Endothelial cell of umbilical vein (primary cell): ENCODE results near the gene MKKS. TPM values are rescaled to one million over a fixed set of nuclear protein-coding genes. Genes with fewer than 3 reads are reported as not detected.

Experiments used
- BruUV-seq: library from RNA; stranded (reverse); fragments of 400-500 nt; replicated peaks from 2 replicates; lab custom pipeline; 2021; lab: Mats Ljungman, UMichigan
- CTCF ChIA-PET: fragments of 300-600, 350-600 bp; sonication (Branson Sonifier 250); formaldehyde crosslinking; loops from one replicate; lab custom pipeline; 2021; ENCODE audit warnings: antibody characterized with exemption, inconsistent platforms; lab: Charles Lee
- POLR2A ChIA-PET: fragments of 300-600, 350-600 bp; sonication (Branson Sonifier 250); formaldehyde crosslinking; loops from one replicate; lab custom pipeline; 2021; ENCODE audit warnings: antibody characterized with exemption, inconsistent platforms; lab: Charles Lee
- DNase-seq: peaks from one replicate; pipeline ENCODE4 v3.0.0-alpha.2; 2011; ENCODE audit warnings: low read depth, low spot score
- FAIRE-seq: peaks from 2 replicates; lab custom pipeline; 2011; peaks lifted over from hg19 to GRCh38; lab: Jason Lieb, UNC
- H2AFZ ChIP-seq: 2 replicates; pipeline ENCODE4 v1.6.0; 2012; ENCODE audit warnings: low read depth, low read length, control low read depth, inconsistent platforms
- H3K27ac ChIP-seq: 2 replicates; pipeline ENCODE4 v1.5.1; 2011; ENCODE audit warnings: low read depth, mild to moderate bottlenecking, control low read depth, low read length, moderate library complexity; ENCODE audit not compliant: insufficient read depth
- H3K27me3 ChIP-seq, 2 experiments: 2 replicates each; pipeline versions ENCODE4 v1.6.0 to v1.6.1; 2011; ENCODE audit warnings: low read length in 2 of 2, mixed read lengths in 1 of 2; ENCODE audit not compliant: control insufficient read depth in 2 of 2, insufficient read depth in 2 of 2
- H3K36me3 ChIP-seq, 2 experiments: 2 replicates in 1 of 2; 3 replicates in 1 of 2; pipeline ENCODE4 v1.5.1; 2011; ENCODE audit warnings: low read length in 2 of 2, mild to moderate bottlenecking in 1 of 2, moderate library complexity in 1 of 2; ENCODE audit not compliant: control insufficient read depth in 2 of 2, insufficient read depth in 2 of 2; ENCODE audit errors: extremely low read depth in 1 of 2
- H3K4me1 ChIP-seq: 3 replicates; pipeline ENCODE4 v1.5.1; 2011; ENCODE audit warnings: mild to moderate bottlenecking, low read length; ENCODE audit not compliant: control insufficient read depth, insufficient read depth; ENCODE audit errors: extremely low read depth
- H3K4me2 ChIP-seq: 2 replicates; pipeline ENCODE4 v1.6.1; 2011; ENCODE audit warnings: low read length, control low read depth, mixed read lengths; ENCODE audit not compliant: insufficient read depth
- H3K4me3 ChIP-seq, 3 experiments: fragments of 200-600 bp in 1 of 3; sonication (generic), shearing (Covaris generic) in 1 of 3; replicated peaks in 1 of 3; 2 replicates each; pipeline ENCODE4 v1.5.1; 2011 to 2016; ENCODE audit warnings: control low read depth in 3 of 3, low read length in 3 of 3, mild to moderate bottlenecking in 2 of 3, inconsistent platforms in 1 of 3, low read depth in 1 of 3, moderate library complexity in 1 of 3; ENCODE audit not compliant: insufficient read depth in 1 of 3
- H3K79me2 ChIP-seq: 2 replicates; pipeline ENCODE4 v1.6.0; 2012; ENCODE audit warnings: low read length, inconsistent platforms; ENCODE audit not compliant: control insufficient read depth, insufficient read depth
- H3K9ac ChIP-seq: replicated peaks from 2 replicates; pipeline ENCODE3; 2011; ENCODE audit warnings: low read length, control low read depth; ENCODE audit not compliant: insufficient read depth; ENCODE audit errors: extremely low read depth
- H3K9me1 ChIP-seq: replicated peaks from 3 replicates; pipeline ENCODE4 v1.6.0; 2011; ENCODE audit warnings: mild to moderate bottlenecking, low read length; ENCODE audit not compliant: control insufficient read depth, insufficient read depth; ENCODE audit errors: extremely low read depth
- H3K9me3 ChIP-seq: replicated peaks from 2 replicates; pipeline ENCODE4 v1.5.1; 2012; ENCODE audit warnings: low read length, inconsistent platforms; ENCODE audit not compliant: control insufficient read depth, insufficient read depth
- H4K20me1 ChIP-seq: replicated peaks from 2 replicates; pipeline ENCODE3; 2011; ENCODE audit warnings: mild to moderate bottlenecking, low read length; ENCODE audit not compliant: control insufficient read depth, insufficient read depth; ENCODE audit errors: extremely low read depth
- CTCF ChIP-seq, 2 donors: IDR thresholded peaks; 1 replicate in 1 of 2; 2 replicates in 1 of 2; pipeline ENCODE4 v1.5.1; 2011; ENCODE audit warnings: low read length in 2 of 2, mild to moderate bottlenecking in 2 of 2, moderate library complexity in 2 of 2, control low read depth in 1 of 2, inconsistent platforms in 1 of 2, low read depth in 1 of 2; ENCODE audit not compliant: insufficient read depth in 1 of 2; ENCODE audit errors: extremely low read depth in 1 of 2
- EZH2 ChIP-seq: IDR thresholded peaks from 2 replicates; pipeline ENCODE4 v1.6.1; 2012; ENCODE audit warnings: borderline replicate concordance, low read depth, mild to moderate bottlenecking, moderate library complexity, low read length, inconsistent platforms; ENCODE audit not compliant: severe bottlenecking
- FOS ChIP-seq: IDR thresholded peaks from 2 replicates; pipeline ENCODE4 v1.6.1; 2011; ENCODE audit warnings: mild to moderate bottlenecking, low read length, moderate library complexity, borderline replicate concordance; ENCODE audit not compliant: insufficient read depth
- GATA2 ChIP-seq: IDR thresholded peaks from 2 replicates; pipeline ENCODE4 v1.7.0; 2011; ENCODE audit warnings: low read depth, mild to moderate bottlenecking, moderate library complexity, mixed read lengths, low read length; ENCODE audit not compliant: insufficient read length, insufficient read depth
- JUN ChIP-seq: IDR thresholded peaks from 2 replicates; pipeline ENCODE4 v1.6.1; 2011; ENCODE audit warnings: borderline replicate concordance, low read depth; ENCODE audit not compliant: insufficient read length, insufficient read depth
- MYC ChIP-seq: IDR thresholded peaks from one replicate; pipeline ENCODE4 v1.6.1; 2011; ENCODE audit warnings: mild to moderate bottlenecking, low read depth, low read length
- POLR2A ChIP-seq: IDR thresholded peaks from 2 replicates; pipeline ENCODE4 v1.6.1; 2012; ENCODE audit warnings: low read depth, mild to moderate bottlenecking, control low read depth, low read length
- POLR2AphosphoS5 ChIP-seq: IDR thresholded peaks from 2 replicates; pipeline ENCODE4 v1.6.1; 2012; ENCODE audit warnings: low read depth, mild to moderate bottlenecking, control low read depth, low read length, moderate library complexity; ENCODE audit not compliant: insufficient read depth
- dilution Hi-C: fragments of 300-500 bp; cut with MboI; formaldehyde crosslinking; loops from one replicate; pipeline ENCODE4 v1.15.0; 2019; ENCODE audit warnings: low sequenced_read_pairs; ENCODE audit not compliant: extremely low pct_ligation_motif_present
- intact Hi-C: fragments of 100-400 bp; cut with micrococcal nuclease; formaldehyde crosslinking; loops from one replicate; pipeline ENCODE4 v1.10.0; 2022
- polyA plus RNA-seq, 4 experiments: library from polyadenylated mRNA; depleted of rRNA in 3 of 4; stranded (reverse) in 3 of 4; unstranded in 1 of 4; fragments of >200 nt; gene quantifications; 2 replicates each; pipeline versions ENCODE4 v1.2.1 to v1.2.3, GENCODE V29; 2011 to 2012; ENCODE audit warnings: missing spikeins in 1 of 4
- total RNA-seq: library from RNA; stranded (reverse); gene quantifications from 2 replicates; pipeline ENCODE4 v1.2.3, GENCODE V29; 2021
- TF ChIP-seq, protein P1 (sequence below): IDR thresholded peaks from 2 replicates; pipeline ENCODE4 v1.6.1; 2011; ENCODE audit not compliant: insufficient read depth, insufficient read length

The MKKS gene
- total and polyA plus RNA-seq, 2 donors (not counting 3 experiments of a cell fraction or from before 2014, with no cell fraction given): 7.9 to 10.5 TPM

GRCh38 chr20:10356628-10357027, 77.4 kb downstream of the MKKS start:
- Histone ChIP-seq H2AFZ (no peak overlapping the region), H3K4me1 (peaks cover 58% of the 10 kb centered on the region), H3K9me1 (no peaks in the 10 kb centered on the region), H3K79me2 (no peaks in the 10 kb centered on the region), H3K4me2 (no peak overlapping the region), H3K27ac (no peak overlapping the region), H3K9me3 (no peaks in the 10 kb centered on the region), H3K36me3 (no peaks in the 10 kb centered on the region), H3K4me3 (no peak overlapping the region), H3K27me3 (no peaks in the 10 kb centered on the region), H4K20me1 (no peaks in the 10 kb centered on the region), H3K9ac (no peak overlapping the region)
- ChIA-PET POLR2A (no interaction called here), CTCF (no interaction called here)
- BruUV-seq: no TSS peak
- FAIRE-seq: no peak
- intact Hi-C loops (loop anchor here (5.0 to 10.0 kb wide), 2 partner anchors 264 to 1188 kb away; no protein-coding TSS in a partner anchor), dilution Hi-C loops (no loop called here)
- no peak for TF ChIP-seq POLR2A
- no peak for TF ChIP-seq CTCF (IDR thresholded peaks at IDR 0.05; ENCODE audit: extremely low read depth in 1 of 2, insufficient read depth in 1 of 2, low read depth in 1 of 2, low read length in 2 of 2)
- no peak for TF ChIP-seq FOS
- TF ChIP-seq POLR2AphosphoS5: no peak
- no peak for TF ChIP-seq MYC
- TF ChIP-seq, protein P1, sequence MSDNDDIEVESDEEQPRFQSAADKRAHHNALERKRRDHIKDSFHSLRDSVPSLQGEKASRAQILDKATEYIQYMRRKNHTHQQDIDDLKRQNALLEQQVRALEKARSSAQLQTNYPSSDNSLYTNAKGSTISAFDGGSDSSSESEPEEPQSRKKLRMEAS: no peak
- TF ChIP-seq JUN: no peak
- no peak for TF ChIP-seq EZH2
- no peak for TF ChIP-seq GATA2
- DNase-seq: no peak
